Tibial artery (tissue), 4 donors: Measurements from ENCODE around the gene TOB2.
"Not testable (repeated sequence)": the region's sequence is repeated elsewhere in the genome, so short reads cannot be mapped to it uniquely, and the experiment has no call there.

Experiments
- DNase-seq, 2 donors: peaks; one replicate each; pipeline ENCODE4 v3.0.0-alpha.2; 2019
- H3K27ac ChIP-seq, 2 donors: fragments of 200-600 bp; sonication (generic) in 1 of 2; 1 replicate in 1 of 2; 2 replicates in 1 of 2; pipeline ENCODE4 v1.5.1; 2018 to 2019; ENCODE audit warnings: mild to moderate bottlenecking in 1 of 2
- H3K27me3 ChIP-seq, 2 donors: fragments of 200-600 bp; sonication (generic) in 1 of 2; one replicate each; pipeline versions ENCODE4 v1.5.1 to v1.6.0; 2016 to 2019
- H3K36me3 ChIP-seq, 3 donors: fragments of 200-600 bp; sonication (generic) in 2 of 3; one replicate each; pipeline ENCODE4 v1.5.1; 2016 to 2019; ENCODE audit warnings: mild to moderate bottlenecking in 2 of 3
- H3K4me1 ChIP-seq, 4 donors: fragments of 200-600 bp; sonication (generic) in 2 of 4; 1 replicate in 3 of 4; 2 replicates in 1 of 4; pipeline ENCODE4 v1.5.1; 2016 to 2019
- H3K4me3 ChIP-seq, 2 donors: fragments of 200-600 bp; sonication (generic) in 1 of 2; 1 replicate in 1 of 2; 2 replicates in 1 of 2; pipeline ENCODE4 v1.5.1; 2018 to 2019; ENCODE audit warnings: mild to moderate bottlenecking in 2 of 2
- H3K9me3 ChIP-seq, 3 donors: fragments of 200-600 bp; sonication (generic) in 1 of 3; one replicate each; pipeline ENCODE4 v1.5.1; 2016 to 2019
- intact Hi-C: fragments of 100-400 bp; cut with DNase I; formaldehyde crosslinking; loops from one replicate; pipeline ENCODE4 v1.15.0; 2023; ENCODE audit warnings: low total_unique reads
- TF ChIP-seq, protein P1 (sequence below), 2 experiments: fragments of 200-600 bp in 1 of 2; fragments of 450-650 bp in 1 of 2; IDR thresholded peaks; one replicate each; pipeline ENCODE4 v1.5.1; 2017 to 2019; ENCODE audit warnings: antibody characterized with exemption in 2 of 2, mild to moderate bottlenecking in 1 of 2, moderate library complexity in 1 of 2

The TOB2 gene

DNA sequence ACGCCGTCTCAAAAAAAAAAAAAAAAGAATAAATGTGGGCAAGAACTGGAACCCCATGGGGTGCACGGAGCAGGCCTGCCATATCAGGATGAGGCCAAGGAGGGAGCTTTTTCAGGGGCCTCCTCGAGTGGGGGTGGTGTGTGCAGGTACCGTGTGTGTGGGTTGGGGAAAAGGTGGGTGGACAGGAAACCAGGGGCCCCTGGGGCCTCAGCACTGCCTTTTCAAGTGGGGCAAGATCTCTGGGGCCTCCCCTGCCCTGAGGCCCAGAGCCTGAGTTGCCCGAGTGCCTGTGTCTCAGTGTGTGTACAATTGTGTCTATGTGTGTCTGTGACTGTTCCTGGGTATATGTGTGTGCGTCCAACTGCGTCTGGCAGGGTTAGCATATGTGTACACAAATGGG is 41.0 kb downstream of the TOB2 start:
- peak overlapping the region in 1 of 2 donors; percentile 31 for H3K27ac ChIP-seq
- H3K9me3 ChIP-seq: no peaks in the 10 kb centered on the region
- no peaks in the 10 kb centered on the region for H3K36me3 ChIP-seq
- no peak overlapping the region for H3K4me3 ChIP-seq
- H3K27me3 ChIP-seq: no peaks in the 10 kb centered on the region
- TF ChIP-seq, protein P1, sequence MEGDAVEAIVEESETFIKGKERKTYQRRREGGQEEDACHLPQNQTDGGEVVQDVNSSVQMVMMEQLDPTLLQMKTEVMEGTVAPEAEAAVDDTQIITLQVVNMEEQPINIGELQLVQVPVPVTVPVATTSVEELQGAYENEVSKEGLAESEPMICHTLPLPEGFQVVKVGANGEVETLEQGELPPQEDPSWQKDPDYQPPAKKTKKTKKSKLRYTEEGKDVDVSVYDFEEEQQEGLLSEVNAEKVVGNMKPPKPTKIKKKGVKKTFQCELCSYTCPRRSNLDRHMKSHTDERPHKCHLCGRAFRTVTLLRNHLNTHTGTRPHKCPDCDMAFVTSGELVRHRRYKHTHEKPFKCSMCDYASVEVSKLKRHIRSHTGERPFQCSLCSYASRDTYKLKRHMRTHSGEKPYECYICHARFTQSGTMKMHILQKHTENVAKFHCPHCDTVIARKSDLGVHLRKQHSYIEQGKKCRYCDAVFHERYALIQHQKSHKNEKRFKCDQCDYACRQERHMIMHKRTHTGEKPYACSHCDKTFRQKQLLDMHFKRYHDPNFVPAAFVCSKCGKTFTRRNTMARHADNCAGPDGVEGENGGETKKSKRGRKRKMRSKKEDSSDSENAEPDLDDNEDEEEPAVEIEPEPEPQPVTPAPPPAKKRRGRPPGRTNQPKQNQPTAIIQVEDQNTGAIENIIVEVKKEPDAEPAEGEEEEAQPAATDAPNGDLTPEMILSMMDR (IDR thresholded peaks at IDR 0.05): no peak
- intact Hi-C loops: no loop called here
- no peak for DNase-seq
- H3K4me1 ChIP-seq: peaks cover 5 to 55% (median 35%) of the 10 kb centered on the region in 4 donors

DNA sequence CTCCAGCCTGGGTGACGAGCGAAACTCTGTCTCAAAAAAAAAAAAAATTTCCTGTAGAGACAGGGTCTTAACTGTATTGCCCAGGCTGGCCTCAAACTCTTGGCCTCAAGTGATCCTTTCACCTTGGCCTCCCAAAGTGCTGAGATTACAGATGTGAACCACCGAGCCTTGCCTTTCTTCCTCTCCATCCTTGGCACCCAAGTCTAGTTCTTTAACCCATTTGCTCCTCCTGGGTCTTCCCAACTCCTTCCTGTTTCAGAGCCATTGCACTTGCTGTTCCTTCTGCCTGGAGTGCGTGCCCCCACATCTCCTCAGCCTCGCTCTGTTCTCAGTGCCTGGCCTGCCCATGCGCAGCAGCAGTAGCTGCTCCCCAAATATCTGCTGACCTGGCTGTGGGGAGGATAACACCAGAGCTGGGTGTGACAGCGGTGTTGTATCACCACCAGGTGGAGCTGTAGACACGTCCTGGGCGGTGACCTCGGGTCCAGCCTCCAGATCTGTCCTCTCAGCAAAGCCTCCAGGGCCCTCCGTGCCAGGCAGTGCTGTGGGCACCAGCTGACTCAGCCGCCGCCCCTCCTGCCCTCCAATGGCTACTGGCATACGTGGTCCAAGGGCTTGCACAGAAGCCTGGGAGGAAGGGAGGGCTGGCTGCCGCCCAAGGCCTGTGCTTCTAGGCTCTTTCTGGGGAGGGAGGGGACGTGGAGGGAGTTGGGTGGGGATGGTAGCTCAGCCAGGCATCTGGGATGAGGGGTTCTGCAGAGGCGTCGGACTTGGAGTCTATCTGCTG is 42.9 kb downstream of the TOB2 start:
- intact Hi-C loops: loop anchor here (5.0 kb wide), 1 partner anchor 114 kb away; no protein-coding TSS in a partner anchor
- peak; percentile 96 to 99 for DNase-seq
- TF ChIP-seq, protein P1 (IDR thresholded peaks at IDR 0.05): peak; percentile 97 to 99
- H3K4me1 ChIP-seq: peaks cover 0 to 36% (median 24%) of the 10 kb centered on the region in 4 donors
- peak overlapping the region; percentile 70 to 75 for H3K27ac ChIP-seq
- peaks cover 0 to 14% (median 5%) of the 10 kb centered on the region in 3 donors for H3K36me3 ChIP-seq
- H3K9me3 ChIP-seq: no peaks in the 10 kb centered on the region
- no peaks in the 10 kb centered on the region for H3K27me3 ChIP-seq
- no peak overlapping the region for H3K4me3 ChIP-seq

DNA sequence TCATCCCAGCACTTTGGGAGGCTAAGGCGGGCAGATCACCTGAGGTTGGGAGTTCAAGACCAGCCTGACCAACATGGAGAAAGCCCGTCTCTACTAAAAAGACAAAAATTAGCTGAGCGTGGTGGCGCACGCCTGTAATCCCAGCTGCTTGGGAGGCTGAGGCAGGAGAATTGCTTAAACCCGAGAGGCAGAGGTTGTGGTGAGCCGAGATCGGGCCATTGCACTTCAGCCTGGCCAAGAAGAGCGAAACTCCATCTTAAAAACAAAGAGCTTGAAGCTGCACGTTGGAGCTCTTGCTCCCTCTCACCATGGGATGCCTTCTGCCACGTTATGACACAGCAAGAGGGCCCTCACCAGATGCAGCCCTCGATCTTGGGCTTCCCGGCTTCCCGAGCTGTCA is 43.8 kb downstream of the TOB2 start:
- H3K9me3 ChIP-seq, DNase-seq, H3K27me3 ChIP-seq, H3K4me3 ChIP-seq: not testable (repeated sequence)
- intact Hi-C loops: loop anchor here (5.0 kb wide), 1 partner anchor 114 kb away; no protein-coding TSS in a partner anchor
- peak overlapping the region; percentile 70 to 75 for H3K27ac ChIP-seq
- peaks cover 0 to 32% (median 24%) of the 10 kb centered on the region in 4 donors for H3K4me1 ChIP-seq
- peaks cover 3 to 23% (median 14%) of the 10 kb centered on the region in 3 donors for H3K36me3 ChIP-seq

DNA sequence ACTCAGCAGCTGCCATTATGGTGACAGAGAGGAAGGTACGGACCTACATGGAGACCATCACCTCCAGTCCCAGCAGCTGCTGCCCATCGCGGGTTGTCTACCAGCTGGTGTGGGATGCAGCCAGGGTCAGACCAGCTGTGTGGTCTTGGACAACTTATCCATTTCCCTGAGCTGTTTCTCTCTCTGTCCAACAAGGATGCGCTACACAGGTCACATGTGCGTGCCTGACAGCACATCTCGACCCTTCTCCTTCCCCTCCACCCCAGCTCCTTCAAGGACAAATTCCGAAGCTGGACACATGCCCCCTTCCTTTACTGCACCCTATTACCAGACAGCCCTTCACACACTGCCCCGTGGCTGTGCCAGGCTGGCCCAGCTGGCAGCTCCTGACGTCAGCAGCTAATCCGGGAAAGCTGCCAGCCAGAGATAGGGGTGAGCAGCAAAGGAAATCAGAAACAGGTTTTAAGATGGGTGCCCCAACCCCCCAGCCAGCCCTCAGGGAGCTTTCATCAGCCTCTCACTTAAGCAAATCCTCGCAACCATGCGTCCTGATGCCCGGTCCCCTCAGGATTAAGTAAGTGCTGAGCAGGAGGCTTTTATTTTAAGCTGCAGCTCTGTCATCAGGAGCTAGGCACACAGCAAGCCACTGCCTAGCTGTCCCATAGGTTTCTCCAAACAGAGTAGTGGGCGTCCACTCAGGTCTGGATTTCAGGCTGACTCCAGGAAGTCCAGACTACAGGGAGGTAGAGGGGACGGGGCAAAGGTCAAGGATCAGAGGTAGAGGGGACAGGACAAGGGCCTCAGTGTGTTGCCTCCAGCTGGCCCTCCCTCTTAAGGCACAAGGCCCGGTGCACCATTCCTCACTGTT is 44.6 kb downstream of the TOB2 start:
- intact Hi-C loops: loop anchor here (5.0 kb wide), 1 partner anchor 115 kb away; no protein-coding TSS in a partner anchor
- TF ChIP-seq, protein P1 (IDR thresholded peaks at IDR 0.05): no peak
- DNase-seq: peak; percentile 63 to 94
- Histone ChIP-seq H3K36me3 (peaks cover 11 to 31% (median 22%) of the 10 kb centered on the region in 3 donors), H3K27ac (peak overlapping the region; percentile 70 to 75), H3K27me3 (no peaks in the 10 kb centered on the region), H3K4me3 (no peak overlapping the region), H3K4me1 (peaks cover 0 to 32% (median 24%) of the 10 kb centered on the region in 4 donors), H3K9me3 (no peaks in the 10 kb centered on the region)

DNA sequence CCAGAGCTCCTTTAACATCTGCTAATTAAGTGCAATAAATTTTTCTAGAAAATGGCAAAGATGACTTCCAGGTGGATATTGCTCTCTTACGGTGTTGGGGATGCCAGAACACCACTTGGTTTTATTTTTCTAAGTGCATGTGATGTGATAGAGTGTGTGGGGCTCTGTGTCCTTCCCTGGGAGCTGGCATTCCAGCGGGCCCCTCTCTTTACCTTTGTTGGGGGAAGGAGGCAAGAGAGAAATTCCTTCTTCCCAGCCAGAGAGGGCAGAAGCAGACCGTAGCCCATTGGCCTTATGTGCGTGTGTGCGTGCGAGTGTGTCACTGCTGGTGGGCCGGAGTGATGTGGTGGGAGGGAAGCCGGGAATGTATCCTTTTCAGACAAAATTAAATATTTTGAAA is 47.7 kb downstream of the TOB2 start:
- TF ChIP-seq, protein P1 (IDR thresholded peaks at IDR 0.05): no peak
- H3K27me3 ChIP-seq: no peaks in the 10 kb centered on the region
- H3K36me3 ChIP-seq: peaks cover 36 to 62% (median 48%) of the 10 kb centered on the region in 3 donors
- no peak overlapping the region for H3K4me3 ChIP-seq
- no peaks in the 10 kb centered on the region for H3K9me3 ChIP-seq
- no peak overlapping the region for H3K27ac ChIP-seq
- intact Hi-C loops: no loop called here
- peaks cover 0 to 39% (median 32%) of the 10 kb centered on the region in 4 donors for H3K4me1 ChIP-seq
- DNase-seq: no peak
